Measurements from ENCODE around the gene SOX18. TPM values are rescaled to one million over a fixed set of nuclear protein-coding genes. Genes with fewer than 3 reads are reported as not detected.

SOX18 gene
- total RNA-seq, 1 donor: not detected

- peak; percentile 96 for DNase-seq (ENCODE audit: low read depth)
- TF ChIP-seq CTCF (IDR thresholded peaks at IDR 0.05; ENCODE audit: insufficient read depth, low read depth, low read length): no peak
- H3K4me3 ChIP-seq (ENCODE audit: low read depth, low read length): peak within 1 kb of the TSS; percentile 87
These were observed 13.4 kb upstream of the SOX18 start, which contains the start of gene TCEA2 for GRCh38 chr20:64062596-64063388. Gene TCEA2, plus strand, starts transcription at chr20:64063198. Its CDS starts 115 bp downstream, at chr20:64063313.

- no peak for DNase-seq (ENCODE audit: low read depth)
- peak overlapping the region; percentile 87 for H3K4me3 ChIP-seq (ENCODE audit: low read depth, low read length)
- TF ChIP-seq CTCF (IDR thresholded peaks at IDR 0.05; ENCODE audit: insufficient read depth, low read depth, low read length): no peak
These were observed 12.8 kb upstream of the SOX18 start for GRCh38 chr20:64062276-64062595.

- TF ChIP-seq CTCF (IDR thresholded peaks at IDR 0.05; ENCODE audit: insufficient read depth, low read depth, low read length): no peak
- DNase-seq (ENCODE audit: low read depth): no peak
- H3K4me3 ChIP-seq (ENCODE audit: low read depth, low read length): no peak overlapping the region
These were observed 9.1 kb upstream of the SOX18 start for GRCh38 chr20:64058536-64058935.

GRCh38 chr20:64057628-64058498 is 8.4 kb upstream of the SOX18 start:
- TF ChIP-seq CTCF (IDR thresholded peaks at IDR 0.05; ENCODE audit: insufficient read depth, low read depth, low read length): peak; percentile 85
- no peak overlapping the region for H3K4me3 ChIP-seq (ENCODE audit: low read depth, low read length)
- peak; percentile 54 for DNase-seq (ENCODE audit: low read depth)

GRCh38 chr20:64056889-64057627 is 7.6 kb upstream of the SOX18 start:
- DNase-seq (ENCODE audit: low read depth): no peak
- no peak overlapping the region for H3K4me3 ChIP-seq (ENCODE audit: low read depth, low read length)
- no peak for TF ChIP-seq CTCF (IDR thresholded peaks at IDR 0.05; ENCODE audit: insufficient read depth, low read depth, low read length)

GRCh38 chr20:64056639-64056888 is 7.1 kb upstream of the SOX18 start:
- no peak for DNase-seq (ENCODE audit: low read depth)
- no peak for TF ChIP-seq CTCF (IDR thresholded peaks at IDR 0.05; ENCODE audit: insufficient read depth, low read depth, low read length)
- no peak overlapping the region for H3K4me3 ChIP-seq (ENCODE audit: low read depth, low read length)

All from fibroblast of villous mesenchyme (primary cell).